NCI-H1105 (cell line): Measurements from ENCODE around the gene BRIP1.

ENCODE experiments used
- DNase-seq: peaks from one replicate; lab custom pipeline; 2025; lab: John Stamatoyannopoulos, UW

BRIP1 gene

DNA sequence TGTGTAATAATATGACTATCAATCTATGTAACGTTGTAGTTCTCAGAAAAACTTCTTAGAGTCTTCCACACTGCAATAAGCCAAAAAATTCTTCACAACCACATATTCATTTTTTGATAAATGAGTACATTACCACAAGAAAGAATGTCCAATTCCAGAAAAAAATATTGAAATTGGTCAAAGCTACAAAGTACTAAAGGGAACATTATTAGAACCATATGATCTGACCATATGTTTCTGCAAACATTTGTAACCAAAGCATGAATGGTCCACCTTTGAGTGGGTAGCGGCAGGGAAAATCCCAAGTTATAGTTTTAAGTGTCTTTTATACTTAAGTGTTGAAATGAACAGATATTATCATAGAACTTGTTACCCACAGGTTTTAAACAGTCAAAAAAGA lies 200.6 kb downstream of the BRIP1 start:
- no peak for DNase-seq

- DNase-seq: no peak
Observed at GRCh38 chr17:61662186-61662585, 201.1 kb downstream of the BRIP1 start.

DNA sequence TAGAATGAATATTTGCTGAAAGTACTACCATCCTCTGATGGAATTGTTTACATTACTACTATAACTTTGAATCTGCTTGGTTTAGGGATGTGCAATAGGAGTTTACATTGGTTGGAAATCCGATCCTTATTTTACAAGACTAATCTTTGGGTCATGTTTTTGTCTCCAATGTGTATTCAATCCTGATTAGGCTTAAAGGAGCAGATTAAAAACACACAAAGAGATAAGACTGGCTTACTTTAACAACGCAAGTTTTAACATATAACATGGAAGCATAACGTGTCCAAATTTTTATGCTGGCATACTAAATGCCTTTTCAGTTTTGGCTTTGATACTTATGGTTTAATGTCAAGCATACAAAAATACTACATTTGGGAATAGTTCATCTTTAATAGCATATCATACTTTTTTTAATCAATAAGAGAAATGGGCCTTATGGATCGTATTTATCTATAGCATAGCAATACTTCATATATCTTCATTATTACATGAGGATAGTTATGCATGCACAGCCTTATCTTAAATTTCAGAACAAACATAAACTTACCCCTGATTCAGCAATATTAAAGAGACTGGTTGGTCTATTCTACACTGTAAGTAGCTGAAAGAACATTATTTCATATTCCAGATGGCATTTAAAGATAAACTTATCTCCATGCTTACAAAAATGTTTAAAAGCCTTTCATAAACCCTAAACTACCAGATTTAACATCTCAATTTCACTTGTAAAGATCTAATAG lies 202.4 kb downstream of the BRIP1 start:
- no peak for DNase-seq

DNA sequence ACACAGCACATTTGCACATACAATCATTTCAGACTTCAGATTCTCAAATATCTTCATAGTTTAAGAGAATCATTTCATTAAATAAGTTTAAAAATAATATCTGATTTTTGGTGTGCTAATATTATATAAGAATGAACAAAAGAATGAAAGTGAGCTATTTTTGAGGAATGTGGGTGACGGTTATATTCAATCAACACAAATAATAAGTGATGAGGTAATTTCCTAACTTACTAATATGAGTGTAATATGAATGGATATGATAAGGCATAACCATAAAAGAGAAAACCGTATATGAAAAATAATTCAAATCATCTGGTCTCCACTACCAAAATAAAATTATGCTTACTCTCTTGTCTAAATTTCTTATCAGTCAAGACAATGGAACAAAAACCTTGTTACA lies 203.9 kb downstream of the BRIP1 start:
- DNase-seq: no peak

DNA sequence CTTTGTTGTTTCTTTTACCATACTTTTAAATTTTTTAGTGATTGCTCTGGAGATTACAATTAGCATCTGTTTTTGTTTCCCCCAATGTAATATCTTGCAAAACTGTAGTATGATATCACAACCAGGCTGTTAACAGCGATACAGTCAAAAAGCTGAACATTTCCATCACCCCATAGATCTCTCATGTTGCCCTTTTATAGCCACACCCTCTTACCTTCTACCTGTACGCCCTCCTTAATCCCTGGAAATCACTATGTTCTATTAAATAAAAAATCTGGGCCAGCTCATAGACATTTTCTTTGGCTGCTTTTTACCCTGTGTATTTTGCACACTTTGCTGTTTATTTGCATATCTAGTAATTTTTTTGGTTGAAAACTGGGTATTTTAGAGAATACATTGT lies 205.1 kb downstream of the BRIP1 start:
- no peak for DNase-seq

GRCh38 chr17:61657338-61657737 lies 206.0 kb downstream of the BRIP1 start:
- no peak for DNase-seq

- no peak for DNase-seq
Observed at GRCh38 chr17:61656721-61657217, 206.6 kb downstream of the BRIP1 start.

GRCh38 chr17:61650749-61651148 lies 212.6 kb downstream of the BRIP1 start:
- DNase-seq: no peak

- no peak for DNase-seq
Observed at GRCh38 chr17:61648587-61648986, 214.7 kb downstream of the BRIP1 start.

DNA sequence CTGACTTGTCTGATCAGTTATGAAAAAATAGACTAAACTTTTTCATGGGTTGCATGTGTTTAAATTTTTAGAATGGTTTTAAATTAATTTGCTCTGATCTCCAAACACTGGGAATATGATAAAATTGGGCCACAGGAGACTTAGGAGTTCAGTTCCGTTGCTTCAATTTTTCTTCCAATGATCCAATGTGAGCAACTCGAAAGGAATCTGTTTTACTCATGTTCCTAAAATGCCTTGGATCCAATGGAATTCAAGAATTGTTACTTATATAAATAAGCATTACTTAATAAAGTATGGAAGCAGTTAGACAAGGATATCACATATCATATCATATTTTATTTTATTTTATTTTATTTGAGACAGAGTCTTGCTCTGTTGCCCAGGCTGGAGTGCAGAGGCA lies 216.3 kb downstream of the BRIP1 start:
- no peak for DNase-seq

- DNase-seq: no peak
Observed at GRCh38 chr17:61646482-61646881, 216.8 kb downstream of the BRIP1 start.

DNA sequence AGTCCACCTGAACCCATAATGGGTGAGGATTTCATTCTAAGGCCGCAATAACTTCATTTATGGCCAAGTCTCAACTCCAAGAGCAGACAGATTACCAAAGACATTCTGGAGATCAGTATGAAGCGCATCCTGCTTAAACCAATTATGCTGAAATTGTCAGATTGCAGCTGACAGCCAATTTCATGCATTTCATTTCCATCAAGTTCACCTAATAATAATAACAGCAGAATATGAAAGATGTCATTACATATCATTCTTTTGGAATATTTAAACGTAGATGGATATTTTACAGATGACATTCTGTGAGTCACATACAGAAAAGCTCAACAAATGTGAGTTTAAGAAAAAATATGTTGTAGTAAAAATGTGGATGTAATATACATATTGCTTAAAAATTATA lies 217.4 kb downstream of the BRIP1 start:
- no peak for DNase-seq

DNA sequence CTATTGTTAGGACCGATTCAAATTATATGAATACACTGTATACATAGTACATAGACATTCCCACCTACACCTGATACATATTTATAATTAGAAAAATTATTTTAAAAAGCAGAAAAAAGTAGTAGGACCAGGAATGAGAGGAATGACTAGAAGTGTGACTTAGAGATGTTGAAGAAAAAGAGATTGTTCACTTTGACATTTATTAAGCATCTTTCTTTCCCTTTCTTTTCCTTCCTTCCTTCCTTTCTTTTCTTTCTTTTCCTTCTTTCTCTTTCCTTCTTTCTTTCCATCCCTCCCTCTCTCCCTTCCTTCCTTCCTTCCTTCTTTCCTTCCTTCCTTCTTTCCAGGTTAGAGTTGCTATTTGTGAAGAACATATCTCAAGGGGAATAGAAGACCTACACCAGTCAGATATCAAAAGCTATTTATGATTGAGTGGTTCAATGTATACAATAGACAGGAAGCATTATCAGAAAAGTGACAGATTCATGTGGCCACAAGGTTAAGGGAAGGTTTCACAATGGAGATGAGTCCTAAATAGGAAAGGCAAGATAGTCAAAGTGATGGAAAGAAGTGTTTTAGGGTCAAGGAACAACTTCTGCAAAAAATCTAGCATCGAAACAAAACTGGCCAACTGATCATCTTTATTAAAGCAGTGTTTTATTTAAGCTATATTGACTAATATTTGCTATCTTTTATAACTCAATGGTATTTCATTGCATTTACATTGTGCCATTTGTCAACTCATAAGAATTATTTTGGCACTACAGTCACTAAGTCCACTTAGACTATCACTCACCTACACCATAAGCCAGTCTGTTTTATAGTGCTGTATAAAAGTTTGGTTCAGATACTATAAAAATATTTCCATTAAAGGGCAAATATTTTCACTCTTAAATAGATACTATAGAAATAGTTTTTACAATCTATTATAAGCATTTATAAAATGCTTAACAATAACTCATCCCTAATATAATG lies 218.2 kb downstream of the BRIP1 start:
- DNase-seq: no peak

GRCh38 chr17:61642768-61643167 lies 220.6 kb downstream of the BRIP1 start:
- no peak for DNase-seq

GRCh38 chr17:61641715-61642114 lies 221.6 kb downstream of the BRIP1 start:
- no peak for DNase-seq

DNA sequence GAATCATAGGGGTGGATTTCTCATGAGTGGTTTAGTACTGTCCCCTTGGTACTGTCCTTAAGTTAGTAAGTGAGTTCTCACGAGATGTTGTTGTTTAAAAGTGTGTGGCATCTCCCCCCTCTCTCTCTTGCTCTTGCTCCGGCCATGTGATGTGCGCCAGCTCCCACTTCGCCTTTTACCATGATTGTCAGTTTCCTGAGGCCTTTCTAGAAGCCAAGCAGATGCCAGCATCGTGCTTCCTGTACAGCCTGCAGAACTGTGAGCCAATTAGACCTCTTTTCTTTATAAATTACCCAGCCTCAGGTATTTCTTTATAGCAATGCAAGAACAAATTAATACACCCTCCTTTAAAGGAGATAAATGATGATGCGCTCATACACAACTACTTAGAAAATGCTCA lies 222.2 kb downstream of the BRIP1 start:
- DNase-seq: no peak

DNA sequence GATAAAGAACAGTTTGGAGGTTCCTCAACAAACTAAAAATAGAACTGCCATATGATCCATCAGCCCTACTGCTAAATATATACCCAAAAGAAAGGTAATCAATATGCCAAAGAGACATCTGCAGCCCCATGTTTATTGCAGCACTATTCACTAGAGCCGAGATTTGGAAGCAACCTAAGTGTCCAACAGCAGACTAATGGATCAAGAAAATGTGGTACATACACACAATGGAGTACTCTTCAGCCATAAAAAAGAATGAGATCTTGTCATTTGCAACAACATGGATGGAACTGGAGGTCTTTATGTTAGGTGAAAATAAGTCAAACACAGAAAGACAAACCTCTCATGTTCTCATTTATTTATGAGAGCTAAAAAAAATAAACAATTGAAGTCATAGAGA lies 223.5 kb downstream of the BRIP1 start:
- DNase-seq: no peak

GRCh38 chr17:61638087-61638486 lies 225.2 kb downstream of the BRIP1 start:
- DNase-seq: no peak

- peak; percentile 33 for DNase-seq
Observed at GRCh38 chr17:61635913-61636432, 227.4 kb downstream of the BRIP1 start.

DNA sequence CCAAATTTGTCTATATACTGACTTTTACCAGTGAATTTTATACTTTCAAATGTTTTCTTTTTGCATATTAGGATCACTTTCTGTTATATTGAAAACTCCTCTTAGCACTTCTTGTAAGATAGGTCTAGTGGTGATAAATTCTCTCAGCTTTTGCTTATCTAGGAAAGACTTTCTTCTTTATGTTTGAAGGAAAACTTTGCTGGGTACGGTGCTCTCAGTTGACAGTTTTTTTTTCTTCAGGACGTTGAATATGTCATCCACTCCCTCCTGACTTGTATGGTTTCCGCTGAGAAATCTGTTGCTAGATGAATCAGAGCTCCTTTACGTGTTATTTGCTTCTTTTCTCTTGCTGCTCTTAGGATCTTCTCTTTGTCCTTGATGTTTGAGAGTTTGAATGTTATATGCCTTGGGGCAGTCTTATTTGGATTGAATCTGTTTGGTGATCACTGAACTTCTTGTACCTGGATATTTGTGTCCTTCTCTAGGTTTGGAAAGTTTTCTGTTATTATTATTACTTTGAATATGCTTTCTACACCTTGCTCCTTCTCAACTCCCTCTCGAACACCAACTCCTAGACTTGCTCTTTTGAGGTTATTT lies 228.3 kb downstream of the BRIP1 start:
- DNase-seq: no peak

GRCh38 chr17:61634011-61634539 lies 229.3 kb downstream of the BRIP1 start:
- DNase-seq: no peak

GRCh38 chr17:61632826-61633225 lies 230.5 kb downstream of the BRIP1 start:
- DNase-seq: no peak
